ENCODE data around the gene USP32. TPM values are rescaled to one million over a fixed set of nuclear protein-coding genes. Genes with fewer than 3 reads are reported as not detected.
A peak's percentile ranks its signal among the peaks of the same experiment; 100 is the strongest.
"Not testable (repeated sequence)": the region's sequence is repeated elsewhere in the genome, so short reads cannot be mapped to it uniquely, and the experiment has no call there.

USP32 gene
- total RNA-seq, 1 donor from 2014 or later = 57.9 TPM

- not testable (repeated sequence) for DNase-seq (ENCODE audit: low read depth)
These were observed 205.6 kb downstream of the USP32 start for GRCh38 chr17:60186372-60186771.

- not testable (repeated sequence) for DNase-seq (ENCODE audit: low read depth)
These were observed 211.6 kb downstream of the USP32 start for GRCh38 chr17:60180380-60180779.

- peak; percentile 55 for DNase-seq (ENCODE audit: low read depth)
These were observed 213.8 kb downstream of the USP32 start for GRCh38 chr17:60178180-60178579.

- not testable (repeated sequence) for DNase-seq (ENCODE audit: low read depth)
These were observed 215.2 kb downstream of the USP32 start for GRCh38 chr17:60176763-60177162.

GRCh38 chr17:60174767-60175166 is 217.2 kb downstream of the USP32 start:
- DNase-seq (ENCODE audit: low read depth) = not testable (repeated sequence)

- DNase-seq (ENCODE audit: low read depth) = no peak
These were observed 217.9 kb downstream of the USP32 start for GRCh38 chr17:60174035-60174434.

- DNase-seq (ENCODE audit: low read depth) = peak; percentile 61
These were observed 218.6 kb downstream of the USP32 start for GRCh38 chr17:60173304-60173819.

GRCh38 chr17:60171753-60172079 is 220.2 kb downstream of the USP32 start:
- DNase-seq (ENCODE audit: low read depth) = no peak

GRCh38 chr17:60170835-60171752 is 220.8 kb downstream of the USP32 start:
- no peak for DNase-seq (ENCODE audit: low read depth)

- peak; percentile 65 for DNase-seq (ENCODE audit: low read depth)
These were observed 221.8 kb downstream of the USP32 start for GRCh38 chr17:60169921-60170817.

- DNase-seq (ENCODE audit: low read depth) = no peak
These were observed 223.3 kb downstream of the USP32 start for GRCh38 chr17:60168654-60169053.

- peak; percentile 66 for DNase-seq (ENCODE audit: low read depth)
These were observed 224.7 kb downstream of the USP32 start for GRCh38 chr17:60167065-60167741.

GRCh38 chr17:60165971-60166370 is 226.0 kb downstream of the USP32 start:
- DNase-seq (ENCODE audit: low read depth) = peak; percentile 79

- DNase-seq (ENCODE audit: low read depth) = no peak
These were observed 226.7 kb downstream of the USP32 start for GRCh38 chr17:60165223-60165622.

- DNase-seq (ENCODE audit: low read depth) = no peak
These were observed 227.2 kb downstream of the USP32 start for GRCh38 chr17:60164697-60165096.

GRCh38 chr17:60164164-60164563 is 227.8 kb downstream of the USP32 start:
- DNase-seq (ENCODE audit: low read depth) = no peak

- DNase-seq (ENCODE audit: low read depth) = no peak
These were observed 228.7 kb downstream of the USP32 start for GRCh38 chr17:60163108-60163784.

GRCh38 chr17:60161598-60162330 is 230.2 kb downstream of the USP32 start:
- DNase-seq (ENCODE audit: low read depth) = peak; percentile 59

- no peak for DNase-seq (ENCODE audit: low read depth)
These were observed 231.0 kb downstream of the USP32 start for GRCh38 chr17:60160829-60161501.

All from myocyte (in vitro differentiated cells).